Coronary artery (tissue), 2 donors: ENCODE results near the gene SEC24B.
"Not testable (repeated sequence)": the region's sequence is repeated elsewhere in the genome, so short reads cannot be mapped to it uniquely, and the experiment has no call there.

Experiments
- DNase-seq: peaks from one replicate; pipeline ENCODE4 v3.0.0-alpha.2; 2017; ENCODE audit warnings: low spot score
- H3K27ac ChIP-seq, 2 donors: fragments of 200-600 bp; sonication (generic); one replicate each; pipeline ENCODE4 v1.5.1; 2016 to 2019
- H3K4me3 ChIP-seq: fragments of 200-600 bp; sonication (generic); 2 replicates; pipeline ENCODE4 v1.5.1; 2016; ENCODE audit warnings: mild to moderate bottlenecking, moderate library complexity
- TF ChIP-seq, protein P1 (sequence below): fragments of 200-600 bp; sonication (generic); IDR thresholded peaks from one replicate; pipeline ENCODE4 v1.5.1; 2019; ENCODE audit warnings: antibody characterized with exemption

Gene SEC24B

GRCh38 chr4:109574443-109574850, 140.8 kb downstream of the SEC24B start:
- TF ChIP-seq, protein P1, sequence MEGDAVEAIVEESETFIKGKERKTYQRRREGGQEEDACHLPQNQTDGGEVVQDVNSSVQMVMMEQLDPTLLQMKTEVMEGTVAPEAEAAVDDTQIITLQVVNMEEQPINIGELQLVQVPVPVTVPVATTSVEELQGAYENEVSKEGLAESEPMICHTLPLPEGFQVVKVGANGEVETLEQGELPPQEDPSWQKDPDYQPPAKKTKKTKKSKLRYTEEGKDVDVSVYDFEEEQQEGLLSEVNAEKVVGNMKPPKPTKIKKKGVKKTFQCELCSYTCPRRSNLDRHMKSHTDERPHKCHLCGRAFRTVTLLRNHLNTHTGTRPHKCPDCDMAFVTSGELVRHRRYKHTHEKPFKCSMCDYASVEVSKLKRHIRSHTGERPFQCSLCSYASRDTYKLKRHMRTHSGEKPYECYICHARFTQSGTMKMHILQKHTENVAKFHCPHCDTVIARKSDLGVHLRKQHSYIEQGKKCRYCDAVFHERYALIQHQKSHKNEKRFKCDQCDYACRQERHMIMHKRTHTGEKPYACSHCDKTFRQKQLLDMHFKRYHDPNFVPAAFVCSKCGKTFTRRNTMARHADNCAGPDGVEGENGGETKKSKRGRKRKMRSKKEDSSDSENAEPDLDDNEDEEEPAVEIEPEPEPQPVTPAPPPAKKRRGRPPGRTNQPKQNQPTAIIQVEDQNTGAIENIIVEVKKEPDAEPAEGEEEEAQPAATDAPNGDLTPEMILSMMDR, result no peak
- no peak overlapping the region for H3K4me3 ChIP-seq
- no peak for DNase-seq
- H3K27ac ChIP-seq, result no peak overlapping the region

- Histone ChIP-seq H3K4me3 (no peak overlapping the region), H3K27ac (no peak overlapping the region)
- TF ChIP-seq, protein P1, result no peak
- no peak for DNase-seq
Observed at GRCh38 chr4:109574931-109575804, 141.6 kb downstream of the SEC24B start.

- DNase-seq, result no peak
- H3K27ac ChIP-seq, result no peak overlapping the region
- H3K4me3 ChIP-seq, result no peak overlapping the region
- TF ChIP-seq, protein P1, result no peak
Observed at GRCh38 chr4:109576462-109576861, 142.8 kb downstream of the SEC24B start.

DNA sequence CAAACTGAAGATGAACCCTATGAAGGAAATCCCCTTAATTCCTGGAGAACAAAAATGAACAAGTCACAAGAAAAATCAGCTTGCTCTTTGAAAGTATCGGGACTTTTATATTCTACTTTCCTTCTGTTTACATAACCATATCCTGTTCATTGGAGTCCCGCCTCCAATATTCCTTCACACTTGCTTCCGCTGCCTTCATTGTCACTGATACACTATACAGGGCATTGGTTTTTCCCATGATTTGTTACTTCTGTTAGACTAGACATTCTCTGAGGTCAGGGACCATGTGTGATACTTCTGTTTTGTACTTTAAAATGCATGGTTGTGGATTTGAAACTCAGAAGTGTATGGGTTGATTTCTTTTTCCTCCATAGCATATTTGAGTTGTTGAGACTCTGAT, 145.2 kb downstream of the SEC24B start:
- TF ChIP-seq, protein P1, result no peak
- Histone ChIP-seq H3K4me3 (no peak overlapping the region), H3K27ac (no peak overlapping the region)
- no peak for DNase-seq

- DNase-seq, result not testable (repeated sequence)
Observed at GRCh38 chr4:109579997-109580396, 146.4 kb downstream of the SEC24B start.

DNA sequence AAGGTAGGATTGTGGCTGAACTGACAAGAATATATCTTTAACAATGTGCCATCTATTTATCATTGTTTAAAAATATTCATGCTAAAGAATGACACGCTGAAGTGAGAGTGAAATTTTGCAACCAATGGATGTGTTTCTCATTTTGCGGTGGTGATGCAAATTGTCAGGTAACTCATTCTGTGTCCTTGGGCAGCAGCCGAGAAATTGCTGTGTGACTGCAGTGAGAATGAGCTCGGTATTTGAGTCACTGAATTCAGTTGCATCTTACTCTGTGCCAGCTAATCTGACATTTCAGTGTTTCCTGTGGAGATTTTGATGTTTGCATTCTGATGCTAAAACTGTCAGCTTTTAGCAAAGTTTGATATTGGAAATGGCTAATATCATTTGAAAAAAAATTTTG, 154.6 kb downstream of the SEC24B start:
- H3K4me3 ChIP-seq, result no peak overlapping the region
- TF ChIP-seq, protein P1, result no peak
- no peak overlapping the region for H3K27ac ChIP-seq
- DNase-seq, result no peak

More at GRCh38 chr4:109579997-109580396, 146.4 kb downstream of the SEC24B start:
- H3K4me3 ChIP-seq, H3K27ac ChIP-seq: not testable (repeated sequence)

- Histone ChIP-seq H3K27ac (no peak overlapping the region), H3K4me3 (no peak overlapping the region)
- TF ChIP-seq, protein P1, result no peak
- DNase-seq, result no peak
Observed at GRCh38 chr4:109589119-109589518, 155.5 kb downstream of the SEC24B start.
